Small intestine (tissue), 7 donors: ENCODE results near the gene CMTM3. TPM values are rescaled to one million over a fixed set of nuclear protein-coding genes. Genes with fewer than 3 reads are reported as not detected.
A peak's percentile ranks its signal among the peaks of the same experiment; 100 is the strongest.

ENCODE experiments used
- DNase-seq, 2 donors: peaks; one replicate each; pipeline versions ENCODE4 v3.0.0 to v3.0.0-alpha.2; 2013
- FAIRE-seq: peaks from 2 replicates; lab custom pipeline; 2012; peaks lifted over from hg19 to GRCh38; lab: Jason Lieb, UNC
- H3K27ac ChIP-seq, 3 donors: one replicate each; pipeline ENCODE4 v1.5.1; 2013; ENCODE audit warnings: low read length in 2 of 3, mild to moderate bottlenecking in 2 of 3, control low read depth in 1 of 3, inconsistent platforms in 1 of 3, low read depth in 1 of 3, moderate library complexity in 1 of 3
- H3K27me3 ChIP-seq, 3 donors: one replicate each; pipeline ENCODE4 v1.6.1; 2013; ENCODE audit warnings: low read length in 3 of 3, inconsistent platforms in 1 of 3; ENCODE audit not compliant: control insufficient read depth in 3 of 3, insufficient read depth in 3 of 3
- H3K36me3 ChIP-seq, 3 donors: one replicate each; pipeline ENCODE4 v1.6.1; 2013; ENCODE audit warnings: low read length in 3 of 3, inconsistent platforms in 1 of 3, low read depth in 1 of 3, mild to moderate bottlenecking in 1 of 3, moderate library complexity in 1 of 3; ENCODE audit not compliant: control insufficient read depth in 3 of 3, insufficient read depth in 2 of 3
- H3K4me1 ChIP-seq, 3 donors: one replicate each; pipeline ENCODE4 v1.6.1; 2013; ENCODE audit warnings: low read length in 2 of 3, inconsistent platforms in 1 of 3, low read depth in 1 of 3, mild to moderate bottlenecking in 1 of 3, moderate library complexity in 1 of 3; ENCODE audit not compliant: control insufficient read depth in 3 of 3, insufficient read depth in 2 of 3
- H3K4me3 ChIP-seq, 3 donors: one replicate each; pipeline ENCODE4 v1.5.1; 2013; ENCODE audit warnings: low read length in 3 of 3, control low read depth in 1 of 3, inconsistent platforms in 1 of 3, low read depth in 1 of 3, mild to moderate bottlenecking in 1 of 3, moderate library complexity in 1 of 3
- H3K9me3 ChIP-seq, 2 donors: one replicate each; pipeline ENCODE4 v1.6.1; 2013; ENCODE audit warnings: low read depth in 1 of 2, low read length in 1 of 2; ENCODE audit not compliant: control insufficient read depth in 2 of 2, insufficient read depth in 1 of 2
- WGBS, 3 donors: extraction: QIAGEN DNeasy Blood & Tissue Kit; methylation state at CpG; one replicate each; pipeline ENCODE4 v1.1.7; 2013; 5-methylcytosine and 5-hydroxymethylcytosine counted together
- polyA plus RNA-seq, 4 donors: library from polyadenylated mRNA; stranded (reverse) in 3 of 4; unstranded in 1 of 4; fragments of 200-250 nt in 3 of 4; fragments of 120-200 nt in 1 of 4; gene quantifications; one replicate each; pipeline versions ENCODE4 v1.2.1 to v1.2.3, GENCODE V29; 2013
- donor health status: healthy with polysubstance abuse.
- donor health status: control.
- donor health status: control.
- donor health status: Bipolar disorder and iron deficiency.
- donor health status: healthy.

The CMTM3 gene
- polyA plus RNA-seq, 4 donors = 2.2 to 14.7 (median 11.0) TPM

GRCh38 chr16:66575060-66575459 is 29.4 kb upstream of the CMTM3 start:
- Histone ChIP-seq H3K27ac (no peak overlapping the region), H3K4me1 (peaks cover 0 to 11% (median 6%) of the 10 kb centered on the region in 3 donors)
- no peak for FAIRE-seq

GRCh38 chr16:66576296-66576695 is 28.2 kb upstream of the CMTM3 start:
- 89 to 96% (median 95%) methylated on average over 5 of the region's 5 CpGs for WGBS, 3 donors
- FAIRE-seq (no peak), DNase-seq (no peak)

More at GRCh38 chr16:66575060-66575459, 29.4 kb upstream of the CMTM3 start:
- DNase-seq = no peak
- WGBS, 3 donors = 91 to 97% (median 94%) methylated on average over 3 of the region's 3 CpGs
- Histone ChIP-seq H3K4me3 (no peak overlapping the region), H3K36me3 (no peaks in the 10 kb centered on the region), H3K27me3 (peaks cover 0 to 19% (median 2%) of the 10 kb centered on the region in 3 donors), H3K9me3 (no peaks in the 10 kb centered on the region)

GRCh38 chr16:66578651-66579531 is 25.6 kb upstream of the CMTM3 start, which contains the start of gene CMTM2:
CMTM2 (plus strand) TSS chr16:66579463; CDS start chr16:66579608, 145 bp downstream.
- Histone ChIP-seq H3K4me1 (peaks cover 0 to 17% (median 6%) of the 10 kb centered on the region in 3 donors), H3K36me3 (no peaks in the 10 kb centered on the region), H3K9me3 (peaks cover 0 to 3% of the 10 kb centered on the region in 2 donors), H3K27ac (no peak within 1 kb of the TSS), H3K4me3 (peak within 1 kb of the TSS; percentile 4 to 49 (median 25)), H3K27me3 (peaks cover 0 to 20% (median 2%) of the 10 kb centered on the region in 3 donors)
- FAIRE-seq = no peak
- peak in 1 of 2 donors; percentile 45 for DNase-seq
- 13 to 17% (median 14%) methylated on average over 75 to 77 of the region's 77 CpGs for WGBS, 3 donors

More at GRCh38 chr16:66576296-66576695, 28.2 kb upstream of the CMTM3 start:
- H3K27ac ChIP-seq = no peak overlapping the region
- H3K9me3 ChIP-seq = no peaks in the 10 kb centered on the region
- H3K36me3 ChIP-seq = no peaks in the 10 kb centered on the region
- no peak overlapping the region for H3K4me3 ChIP-seq
- H3K4me1 ChIP-seq = peaks cover 0 to 14% (median 3%) of the 10 kb centered on the region in 3 donors
- peaks cover 0 to 20% (median 2%) of the 10 kb centered on the region in 3 donors for H3K27me3 ChIP-seq

GRCh38 chr16:66580605-66581209 is 23.8 kb upstream of the CMTM3 start:
- Histone ChIP-seq H3K36me3 (no peaks in the 10 kb centered on the region), H3K27ac (no peak overlapping the region), H3K9me3 (peaks cover 0 to 3% of the 10 kb centered on the region in 2 donors), H3K4me1 (peaks cover 0 to 17% (median 6%) of the 10 kb centered on the region in 3 donors), H3K27me3 (peaks cover 0 to 20% (median 2%) of the 10 kb centered on the region in 3 donors), H3K4me3 (no peak overlapping the region)
- DNase-seq (no peak), FAIRE-seq (no peak)
- 87 to 98% (median 90%) methylated on average over 4 of the region's 4 CpGs for WGBS, 3 donors

- 70 to 79% (median 76%) methylated on average over 3 of the region's 3 CpGs for WGBS, 3 donors
- H3K27me3 ChIP-seq = peaks cover 0 to 20% (median 2%) of the 10 kb centered on the region in 3 donors
- DNase-seq = peak; percentile 27 to 50
- H3K36me3 ChIP-seq = no peaks in the 10 kb centered on the region
- peaks cover 0 to 17% (median 6%) of the 10 kb centered on the region in 3 donors for H3K4me1 ChIP-seq
- FAIRE-seq = no peak
- H3K4me3 ChIP-seq = no peak overlapping the region
- peak overlapping the region in 1 of 3 donors; percentile 67 for H3K27ac ChIP-seq
- peaks cover 0 to 3% of the 10 kb centered on the region in 2 donors for H3K9me3 ChIP-seq
These were observed 23.1 kb upstream of the CMTM3 start for GRCh38 chr16:66581246-66581952.

GRCh38 chr16:66585481-66586239 is 18.8 kb upstream of the CMTM3 start:
- Histone ChIP-seq H3K9me3 (peaks cover 0 to 3% of the 10 kb centered on the region in 2 donors), H3K27me3 (no peaks in the 10 kb centered on the region), H3K4me1 (peaks cover 0 to 9% (median 4%) of the 10 kb centered on the region in 3 donors), H3K4me3 (no peak overlapping the region), H3K36me3 (peaks cover 0 to 2% (median 0%) of the 10 kb centered on the region in 3 donors), H3K27ac (no peak overlapping the region)
- DNase-seq (no peak), FAIRE-seq (no peak)
- 70 to 88% (median 85%) methylated on average over 10 of the region's 10 CpGs for WGBS, 3 donors

GRCh38 chr16:66587881-66588600 is 16.5 kb upstream of the CMTM3 start:
- no peaks in the 10 kb centered on the region for H3K27me3 ChIP-seq
- no peaks in the 10 kb centered on the region for H3K4me1 ChIP-seq
- no peak overlapping the region for H3K4me3 ChIP-seq
- no peak overlapping the region for H3K27ac ChIP-seq
- DNase-seq = no peak
- H3K36me3 ChIP-seq = peaks cover 0 to 2% (median 0%) of the 10 kb centered on the region in 3 donors
- WGBS, 3 donors = 74 to 84% (median 84%) methylated on average over 7 of the region's 7 CpGs
- FAIRE-seq = no peak
- no peaks in the 10 kb centered on the region for H3K9me3 ChIP-seq
